SK-N-SH (cell line): ENCODE measurements around the gene ZNF576. TPM values are rescaled to one million over a fixed set of nuclear protein-coding genes. Genes with fewer than 3 reads are reported as not detected.

Experiments used
- CTCF ChIA-PET: fragments of 300-600, 350-600 bp; formaldehyde crosslinking; extraction: SDS; loops from one replicate; lab custom pipeline; 2021; lab: Yijun Ruan, JAX
- POLR2A ChIA-PET: fragments of 350-600 bp; sonication (Branson Sonifier 250); formaldehyde crosslinking; extraction: SDS; loops from one replicate; lab custom pipeline; 2020; ENCODE audit warnings: antibody characterized with exemption, inconsistent platforms; lab: Yijun Ruan, JAX
- DNase-seq: peaks from one replicate; pipeline ENCODE4 v3.0.0; 2012
- H2AFZ ChIP-seq: fragments of 200-600 bp; sonication (generic); 2 replicates; pipeline ENCODE4 v1.8.1; 2016; ENCODE audit warnings: antibody characterized with exemption, mild to moderate bottlenecking, low read depth
- H3F3A ChIP-seq: fragments of 200-600 bp; sonication (generic); replicated peaks from 2 replicates; pipeline ENCODE3; 2016; ENCODE audit warnings: antibody characterized with exemption, mild to moderate bottlenecking; ENCODE audit not compliant: insufficient read depth
- H3K27ac ChIP-seq, 2 experiments: fragments of 200-500 bp in 1 of 2; fragments of 200-600 bp in 1 of 2; sonication (Bioruptor generic) in 1 of 2; sonication (generic), shearing (Covaris generic) in 1 of 2; 2 replicates each; pipeline versions ENCODE4 v1.5.1 to v1.6.1; 2014 to 2016; ENCODE audit warnings: low read depth in 2 of 2, inconsistent platforms in 1 of 2, low read length in 1 of 2, mild to moderate bottlenecking in 1 of 2, mixed read lengths in 1 of 2
- H3K27me3 ChIP-seq: fragments of 200-600 bp; sonication (generic), shearing (Covaris generic); 2 replicates; pipeline ENCODE4 v1.6.1; 2016; ENCODE audit warnings: mixed run types; ENCODE audit not compliant: insufficient read depth
- H3K36me3 ChIP-seq, 2 experiments: fragments of 200-500 bp in 1 of 2; fragments of 200-600 bp in 1 of 2; sonication (Bioruptor generic) in 1 of 2; sonication (generic) in 1 of 2; replicated peaks in 1 of 2; 2 replicates each; pipeline versions ENCODE3 to v1.5.1; 2014 to 2016; ENCODE audit warnings: low read length in 1 of 2, mild to moderate bottlenecking in 1 of 2; ENCODE audit not compliant: insufficient read depth in 2 of 2, control insufficient read depth in 1 of 2
- H3K4me1 ChIP-seq, 2 experiments: fragments of 200-500 bp in 1 of 2; fragments of 200-600 bp in 1 of 2; sonication (Bioruptor generic) in 1 of 2; sonication (generic), shearing (Covaris generic) in 1 of 2; 2 replicates each; pipeline versions ENCODE4 v1.5.1 to v1.6.1; 2014 to 2016; ENCODE audit warnings: low read depth in 1 of 2, low read length in 1 of 2, mixed run types in 1 of 2; ENCODE audit not compliant: insufficient read depth in 2 of 2, control insufficient read depth in 1 of 2
- H3K4me2 ChIP-seq: fragments of 200-600 bp; sonication (generic), shearing (Covaris generic); 2 replicates; pipeline ENCODE4 v1.6.1; 2017; ENCODE audit warnings: mixed run types
- H3K4me3 ChIP-seq, 2 experiments: fragments of 200-500 bp in 1 of 2; fragments of 200-600 bp in 1 of 2; sonication (Bioruptor generic) in 1 of 2; sonication (generic), shearing (Covaris generic) in 1 of 2; 2 replicates each; pipeline versions ENCODE4 v1.5.1 to v1.8.1; 2014 to 2016; ENCODE audit warnings: low read depth in 2 of 2, inconsistent platforms in 1 of 2, low read length in 1 of 2, mild to moderate bottlenecking in 1 of 2, mixed read lengths in 1 of 2, moderate library complexity in 1 of 2
- H3K79me2 ChIP-seq: fragments of 200-600 bp; sonication (generic); 2 replicates; pipeline ENCODE4 v1.8.1; 2017; ENCODE audit warnings: mild to moderate bottlenecking; ENCODE audit not compliant: insufficient read depth
- H3K9ac ChIP-seq: fragments of 200-600 bp; sonication (generic); 2 replicates; pipeline ENCODE4 v1.6.1; 2017; ENCODE audit warnings: mixed run types
- H3K9me2 ChIP-seq: fragments of 200-600 bp; sonication (generic); 2 replicates; pipeline ENCODE4 v1.6.1; 2017; ENCODE audit warnings: mixed run types
- H3K9me3 ChIP-seq: fragments of 200-600 bp; sonication (generic); 2 replicates; pipeline ENCODE4 v1.6.1; 2017; ENCODE audit warnings: mixed run types, mild to moderate bottlenecking, moderate library complexity
- H4K20me1 ChIP-seq: fragments of 200-600 bp; sonication (generic); 2 replicates; pipeline ENCODE4 v1.6.1; 2017; ENCODE audit warnings: mild to moderate bottlenecking, mixed run types; ENCODE audit not compliant: insufficient read depth
- JUND ChIP-seq: IDR thresholded peaks from 2 replicates; pipeline ENCODE4 v1.4.0; 2012
- MXI1 ChIP-seq: IDR thresholded peaks from 2 replicates; pipeline ENCODE4 v1.6.1; 2012; ENCODE audit warnings: mild to moderate bottlenecking, low read depth, low read length, improper control_type of control experiment
- NRF1 ChIP-seq: IDR thresholded peaks from 2 replicates; pipeline ENCODE4 v1.6.1; 2012; ENCODE audit warnings: low read depth, mild to moderate bottlenecking, low read length
- RAD21 ChIP-seq: IDR thresholded peaks from 2 replicates; pipeline ENCODE4 v1.6.1; 2012; ENCODE audit warnings: mild to moderate bottlenecking, low read length
- RFX5 ChIP-seq: IDR thresholded peaks from 2 replicates; pipeline ENCODE4 v1.6.1; 2012; ENCODE audit warnings: mild to moderate bottlenecking, improper control_type of control experiment, low read length
- TAF1 ChIP-seq: IDR thresholded peaks from 2 replicates; pipeline ENCODE4 v1.6.1; 2012; ENCODE audit warnings: low read depth, mild to moderate bottlenecking, low read length, moderate library complexity, borderline replicate concordance
- TEAD4 ChIP-seq: IDR thresholded peaks from 2 replicates; pipeline ENCODE4 v1.4.0; 2012; ENCODE audit warnings: mild to moderate bottlenecking, borderline replicate concordance; ENCODE audit not compliant: insufficient read depth
- USF1 ChIP-seq: IDR thresholded peaks from 2 replicates; pipeline ENCODE4 v1.4.0; 2012; ENCODE audit warnings: low read depth, borderline replicate concordance
- YY1 ChIP-seq: IDR thresholded peaks from 2 replicates; pipeline ENCODE4 v1.4.0; 2012; ENCODE audit warnings: low read depth, mild to moderate bottlenecking
- WGBS: methylation state at CpG from one replicate; pipeline ENCODE4 v1.1.6; 2017; ENCODE audit warnings: low lambda C conversion rate; 5-methylcytosine and 5-hydroxymethylcytosine counted together
- polyA plus RNA-seq, 3 experiments: library from polyadenylated mRNA; depleted of rRNA; stranded (reverse); fragments of >200 nt; gene quantifications; 2 replicates each; pipeline ENCODE4 v1.2.3, GENCODE V29; 2012

The ZNF576 gene
- polyA plus RNA-seq, 1 of the 3 experiments (the other 2 are of a cell fraction), result 12.8 TPM

- Histone ChIP-seq H3K36me3 (peaks cover 0 to 9% of the 10 kb centered on the region in 2 experiments), H3K79me2 (peaks cover 23% of the 10 kb centered on the region; the same call in 1 of the 2 replicates), H3K9me3 (no peaks in the 10 kb centered on the region), H3K27me3 (no peaks in the 10 kb centered on the region), H4K20me1 (no peaks in the 10 kb centered on the region), H3K27ac (peak overlapping the region; percentile 73 to 87), H3K9me2 (no peaks in the 10 kb centered on the region), H3F3A (no peaks in the 10 kb centered on the region), H2AFZ (peak overlapping the region; percentile 100), H3K9ac (peak overlapping the region; percentile 68), H3K4me2 (peak overlapping the region; percentile 77), H3K4me1 (peaks cover 0 to 19% of the 10 kb centered on the region in 2 experiments; a peak in 1 of 4 replicates), H3K4me3 (peak overlapping the region; percentile 38 to 59)
- TF ChIP-seq RFX5 (no peak), NRF1 (peak; percentile 32; the same call in 1 of the 2 replicates)
- WGBS, result 72% methylated on average over 33 of the region's 37 CpGs
- no peak for DNase-seq
- ChIA-PET CTCF (interaction anchor here (2.7 to 3.7 kb wide), 2 partner anchors 19 to 21 kb away, joined by 12 to 43 read pairs; no protein-coding TSS in a partner anchor), POLR2A (interaction anchor here (1.7 kb wide), 1 partner anchor 20 kb away, joined by 4 read pairs; the partner anchor contains the start of gene ZNF576)
These were observed 20.2 kb upstream of the ZNF576 start for GRCh38 chr19:43575955-43576878.

GRCh38 chr19:43578787-43579186, 17.6 kb upstream of the ZNF576 start:
- POLR2A ChIA-PET, result no interaction called here
- H2AFZ ChIP-seq, result no peak overlapping the region

GRCh38 chr19:43581467-43581866, 14.9 kb upstream of the ZNF576 start:
- Histone ChIP-seq H3K4me1 (peaks cover 0 to 21% of the 10 kb centered on the region in 2 experiments; a peak in 1 of 4 replicates), H3K36me3 (peaks cover 0 to 4% of the 10 kb centered on the region in 2 experiments), H3K27ac (no peak overlapping the region; a peak in 1 of 4 replicates), H3K9ac (no peak overlapping the region), H3K4me2 (no peak overlapping the region), H3K4me3 (peak overlapping the region in 1 of 2 experiments; percentile 12; a peak in 1 of 4 replicates), H3F3A (peaks cover 3% of the 10 kb centered on the region), H2AFZ (no peak overlapping the region), H3K9me2 (no peaks in the 10 kb centered on the region), H4K20me1 (no peaks in the 10 kb centered on the region), H3K79me2 (no peaks in the 10 kb centered on the region), H3K9me3 (no peaks in the 10 kb centered on the region), H3K27me3 (no peaks in the 10 kb centered on the region)
- 55% methylated on average over 7 of the region's 7 CpGs for WGBS
- POLR2A ChIA-PET, result no interaction called here
- CTCF ChIA-PET, result interaction anchor here (0.6 to 0.9 kb wide), 2 partner anchors 13 to 26 kb away, joined by 3 to 6 read pairs; no protein-coding TSS in a partner anchor
- TF ChIP-seq TAF1, result no peak
- TF ChIP-seq JUND, result no peak
- no peak for TF ChIP-seq TEAD4
- TF ChIP-seq RAD21, result no peak
- TF ChIP-seq MXI1, result no peak
- DNase-seq, result no peak

More at GRCh38 chr19:43578787-43579186, 17.6 kb upstream of the ZNF576 start:
- H3K9me3 ChIP-seq, result no peaks in the 10 kb centered on the region
- TF ChIP-seq USF1 (no peak), YY1 (no peak)
- no peaks in the 10 kb centered on the region for H3K36me3 ChIP-seq
- 88% methylated on average over 3 of the region's 3 CpGs for WGBS
- no peak for DNase-seq
- no peak overlapping the region for H3K9ac ChIP-seq
- no peaks in the 10 kb centered on the region for H3K9me2 ChIP-seq
- CTCF ChIA-PET, result interaction anchor here (1.2 to 1.7 kb wide), 3 partner anchors 16 to 43 kb away, joined by 3 to 15 read pairs (median 4); no protein-coding TSS in a partner anchor
- no peak overlapping the region for H3K27ac ChIP-seq
- no peaks in the 10 kb centered on the region for H3K27me3 ChIP-seq
- H3K79me2 ChIP-seq, result peaks cover 15% of the 10 kb centered on the region; the same call in 1 of the 2 replicates
- no peaks in the 10 kb centered on the region for H4K20me1 ChIP-seq
- no peak overlapping the region for H3K4me3 ChIP-seq
- H3F3A ChIP-seq, result peaks cover 3% of the 10 kb centered on the region
- no peak overlapping the region for H3K4me2 ChIP-seq
- H3K4me1 ChIP-seq, result peaks cover 0 to 26% of the 10 kb centered on the region in 2 experiments; a peak in 1 of 4 replicates
